Lower lobe of right lung (tissue), 2 donors: ENCODE results near the gene GSTK1. TPM values are rescaled to one million over a fixed set of nuclear protein-coding genes. Genes with fewer than 3 reads are reported as not detected.
A peak's percentile ranks its signal among the peaks of the same experiment; 100 is the strongest.

Source experiments
- ATAC-seq, 2 donors: fragments of 200-7000 bp; cut with Tn5 transposase; one replicate each; pipeline ENCODE4 v1.9.1; 2020 to 2022; ENCODE audit warnings: mild to moderate bottlenecking in 2 of 2, moderate library complexity in 2 of 2
- DNase-seq: peaks from one replicate; pipeline ENCODE4 v3.0.0-alpha.2; 2020
- H3K27ac ChIP-seq: fragments of 200-600 bp; one replicate; pipeline ENCODE4 v1.8.0; 2022
- H3K27me3 ChIP-seq: fragments of 200-600 bp; one replicate; pipeline ENCODE4 v1.8.0; 2022; ENCODE audit warnings: low read depth
- H3K36me3 ChIP-seq: fragments of 200-600 bp; one replicate; pipeline ENCODE4 v1.8.0; 2022; ENCODE audit warnings: mild to moderate bottlenecking
- H3K4me1 ChIP-seq: fragments of 200-600 bp; one replicate; pipeline ENCODE4 v1.8.0; 2022
- H3K4me3 ChIP-seq: fragments of 200-600 bp; one replicate; pipeline ENCODE4 v1.8.0; 2022; ENCODE audit warnings: mild to moderate bottlenecking
- H3K9me3 ChIP-seq: fragments of 200-600 bp; one replicate; pipeline ENCODE4 v1.8.0; 2022
- intact Hi-C: fragments of 100-400 bp; cut with DNase I; formaldehyde crosslinking; loops from one replicate; pipeline ENCODE4 v1.11.0; 2022
- total RNA-seq: library from RNA; stranded (reverse); fragmentation: NEBNext Ultra II Directional; extraction: Animal tissue kit (Norgen Biotek cat#: 25700); gene quantifications from one replicate; pipeline ENCODE4 v1.2.1, GENCODE V29; 2021
- TF ChIP-seq, protein P1 (sequence below): fragments of 200-600 bp; IDR thresholded peaks from one replicate; pipeline ENCODE4 v1.8.0; 2022; ENCODE audit warnings: antibody characterized with exemption, mild to moderate bottlenecking
- donor health status: DM: no; HTN: yes; CAD: no; lungs with severe emphysema.

The GSTK1 gene
- total RNA-seq, 1 donor from 2014 or later, result 152 TPM

DNA sequence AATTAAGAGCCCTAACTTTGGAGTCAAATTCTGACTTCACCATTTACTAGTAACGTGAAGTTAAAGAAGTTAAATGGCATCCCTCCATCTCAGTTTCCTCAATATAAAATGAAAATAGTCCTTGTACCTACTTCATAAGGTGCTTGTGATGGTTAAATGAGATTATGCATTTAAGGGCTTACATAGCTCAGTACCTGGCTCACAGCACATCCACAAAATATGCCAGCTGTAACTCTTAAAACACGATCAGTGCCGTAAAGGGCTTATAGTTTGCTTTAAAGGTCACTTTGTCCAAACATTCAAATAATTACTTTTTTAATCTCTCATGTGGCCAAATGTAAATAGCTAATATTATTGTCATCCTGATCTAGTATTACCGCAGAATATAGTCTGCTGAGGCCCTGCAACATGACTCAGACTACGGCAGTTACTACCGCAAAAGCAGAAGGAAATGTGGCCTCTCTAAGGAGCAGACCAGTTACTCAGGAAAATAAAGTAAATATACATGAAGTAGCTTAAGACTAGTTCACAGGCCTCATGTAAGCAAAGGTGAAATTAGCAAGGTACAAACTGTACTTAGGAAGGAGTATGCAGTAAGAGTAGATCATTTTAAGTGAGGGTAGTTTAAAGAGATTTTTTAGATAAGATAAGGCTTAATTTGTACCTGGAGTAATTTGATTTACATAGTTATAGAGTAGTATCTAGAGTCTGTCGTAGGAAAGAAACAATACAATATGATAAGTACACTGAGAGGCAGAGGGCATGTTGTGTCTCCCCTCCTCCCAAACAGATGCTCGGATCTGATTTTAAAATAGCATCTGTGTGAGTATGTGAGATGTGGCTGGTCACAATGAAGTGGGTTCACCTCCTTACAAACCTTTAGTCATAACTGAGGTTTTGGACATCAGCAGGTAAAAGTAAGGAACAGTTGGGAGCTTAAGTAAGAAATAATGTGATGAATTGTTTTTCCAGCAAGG, 38.0 kb downstream of the GSTK1 start:
- Histone ChIP-seq H3K27ac (peak overlapping the region; percentile 58), H3K36me3 (peaks cover 100% of the 10 kb centered on the region), H3K9me3 (no peaks in the 10 kb centered on the region), H3K4me3 (no peak overlapping the region), H3K4me1 (peaks cover 26% of the 10 kb centered on the region), H3K27me3 (no peaks in the 10 kb centered on the region)
- intact Hi-C loops, result no loop called here
- TF ChIP-seq, protein P1, sequence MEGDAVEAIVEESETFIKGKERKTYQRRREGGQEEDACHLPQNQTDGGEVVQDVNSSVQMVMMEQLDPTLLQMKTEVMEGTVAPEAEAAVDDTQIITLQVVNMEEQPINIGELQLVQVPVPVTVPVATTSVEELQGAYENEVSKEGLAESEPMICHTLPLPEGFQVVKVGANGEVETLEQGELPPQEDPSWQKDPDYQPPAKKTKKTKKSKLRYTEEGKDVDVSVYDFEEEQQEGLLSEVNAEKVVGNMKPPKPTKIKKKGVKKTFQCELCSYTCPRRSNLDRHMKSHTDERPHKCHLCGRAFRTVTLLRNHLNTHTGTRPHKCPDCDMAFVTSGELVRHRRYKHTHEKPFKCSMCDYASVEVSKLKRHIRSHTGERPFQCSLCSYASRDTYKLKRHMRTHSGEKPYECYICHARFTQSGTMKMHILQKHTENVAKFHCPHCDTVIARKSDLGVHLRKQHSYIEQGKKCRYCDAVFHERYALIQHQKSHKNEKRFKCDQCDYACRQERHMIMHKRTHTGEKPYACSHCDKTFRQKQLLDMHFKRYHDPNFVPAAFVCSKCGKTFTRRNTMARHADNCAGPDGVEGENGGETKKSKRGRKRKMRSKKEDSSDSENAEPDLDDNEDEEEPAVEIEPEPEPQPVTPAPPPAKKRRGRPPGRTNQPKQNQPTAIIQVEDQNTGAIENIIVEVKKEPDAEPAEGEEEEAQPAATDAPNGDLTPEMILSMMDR, result no peak
- DNase-seq, result no peak
- peak; percentile 91 to 96 for ATAC-seq

DNA sequence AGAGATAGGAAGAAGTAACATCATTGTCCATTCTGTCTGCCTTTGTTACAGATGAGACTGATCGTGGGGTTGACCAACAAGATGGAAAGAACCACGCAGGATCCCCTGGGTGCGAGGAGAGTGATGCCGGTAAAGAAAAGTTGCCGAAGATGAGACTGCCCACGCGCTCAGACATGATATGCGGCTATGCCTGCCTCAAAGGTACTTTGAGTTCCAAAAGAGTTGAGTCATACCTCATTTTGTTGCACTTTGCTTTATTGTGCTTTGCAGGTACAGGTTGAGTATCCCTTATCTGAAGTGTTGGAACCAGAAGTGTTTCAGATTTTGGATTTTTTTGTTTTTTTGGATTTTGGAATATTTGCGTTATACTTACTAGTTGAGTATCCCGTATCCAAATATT, 40.5 kb downstream of the GSTK1 start:
- intact Hi-C loops, result no loop called here
- DNase-seq, result no peak
- no peak overlapping the region for H3K4me3 ChIP-seq
- H3K36me3 ChIP-seq, result peaks cover 97% of the 10 kb centered on the region
- peaks cover 26% of the 10 kb centered on the region for H3K4me1 ChIP-seq
- TF ChIP-seq, protein P1, result no peak
- no peaks in the 10 kb centered on the region for H3K27me3 ChIP-seq
- H3K27ac ChIP-seq, result no peak overlapping the region
- H3K9me3 ChIP-seq, result no peaks in the 10 kb centered on the region
- ATAC-seq, result no peak

DNA sequence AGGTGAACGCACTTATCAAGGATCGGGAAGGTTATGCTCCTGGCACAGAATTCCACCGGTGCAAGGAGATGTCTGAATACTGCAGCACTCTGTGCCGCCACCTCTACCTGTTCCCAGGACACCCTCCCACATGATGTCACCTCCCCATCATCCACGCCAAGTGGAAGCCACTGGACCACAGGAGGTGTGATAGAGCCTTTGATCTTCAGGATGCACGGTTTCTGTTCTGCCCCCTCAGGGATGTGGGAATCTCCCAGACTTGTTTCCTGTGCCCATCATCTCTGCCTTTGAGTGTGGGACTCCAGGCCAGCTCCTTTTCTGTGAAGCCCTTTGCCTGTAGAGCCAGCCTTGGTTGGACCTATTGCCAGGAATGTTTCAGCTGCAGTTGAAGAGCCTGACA, 41.7 kb downstream of the GSTK1 start:
- Histone ChIP-seq H3K4me3 (no peak overlapping the region), H3K4me1 (peaks cover 24% of the 10 kb centered on the region), H3K36me3 (peaks cover 85% of the 10 kb centered on the region), H3K27ac (no peak overlapping the region), H3K9me3 (no peaks in the 10 kb centered on the region), H3K27me3 (no peaks in the 10 kb centered on the region)
- DNase-seq, result no peak
- no peak for ATAC-seq
- TF ChIP-seq, protein P1, result no peak
- intact Hi-C loops, result loop anchor here (5.0 kb wide), 1 partner anchor 63 kb away; no protein-coding TSS in a partner anchor

DNA sequence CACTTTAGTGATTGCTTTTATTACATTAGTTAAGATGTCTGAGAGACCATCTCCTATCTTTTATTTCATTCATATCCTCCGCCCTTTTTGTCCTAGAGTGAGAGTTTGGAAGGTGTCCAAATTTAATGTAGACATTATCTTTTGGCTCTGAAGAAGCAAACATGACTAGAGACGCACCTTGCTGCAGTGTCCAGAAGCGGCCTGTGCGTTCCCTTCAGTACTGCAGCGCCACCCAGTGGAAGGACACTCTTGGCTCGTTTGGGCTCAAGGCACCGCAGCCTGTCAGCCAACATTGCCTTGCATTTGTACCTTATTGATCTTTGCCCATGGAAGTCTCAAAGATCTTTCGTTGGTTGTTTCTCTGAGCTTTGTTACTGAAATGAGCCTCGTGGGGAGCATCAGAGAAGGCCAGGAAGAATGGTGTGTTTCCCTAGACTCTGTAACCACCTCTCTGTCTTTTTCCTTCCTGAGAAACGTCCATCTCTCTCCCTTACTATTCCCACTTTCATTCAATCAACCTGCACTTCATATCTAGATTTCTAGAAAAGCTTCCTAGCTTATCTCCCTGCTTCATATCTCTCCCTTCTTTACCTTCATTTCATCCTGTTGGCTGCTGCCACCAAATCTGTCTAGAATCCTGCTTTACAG, 42.3 kb downstream of the GSTK1 start:
- peaks cover 79% of the 10 kb centered on the region for H3K36me3 ChIP-seq
- ATAC-seq (peak; percentile 70 to 74), DNase-seq (peak; percentile 86)
- peaks cover 18% of the 10 kb centered on the region for H3K4me1 ChIP-seq
- no peaks in the 10 kb centered on the region for H3K9me3 ChIP-seq
- intact Hi-C loops, result loop anchor here (5.0 kb wide), 1 partner anchor 63 kb away; no protein-coding TSS in a partner anchor
- H3K27ac ChIP-seq, result no peak overlapping the region
- TF ChIP-seq, protein P1, result peak; percentile 75
- no peak overlapping the region for H3K4me3 ChIP-seq
- H3K27me3 ChIP-seq, result no peaks in the 10 kb centered on the region

DNA sequence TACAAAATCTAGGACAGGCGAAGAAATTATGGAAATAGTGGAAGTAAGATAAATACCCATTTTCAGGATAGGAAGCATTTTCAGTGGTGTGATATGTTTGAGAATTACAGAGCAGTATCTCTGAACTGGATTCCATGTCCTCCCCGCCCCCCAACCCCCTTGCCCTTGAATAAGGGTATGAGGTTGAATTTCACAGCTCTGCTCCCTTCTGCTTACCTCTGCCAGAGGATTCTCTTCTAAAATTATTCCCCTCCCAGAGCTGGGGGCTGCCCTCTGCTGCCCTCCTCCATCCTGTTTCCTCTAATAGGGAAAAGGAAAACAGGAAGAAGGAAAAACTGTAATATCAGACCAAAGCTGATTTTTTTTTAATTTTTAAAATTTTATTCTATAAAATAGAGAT, 45.4 kb downstream of the GSTK1 start:
- H3K9me3 ChIP-seq, result no peaks in the 10 kb centered on the region
- intact Hi-C loops, result loop anchor here (5.0 kb wide), 1 partner anchor 66 kb away; no protein-coding TSS in a partner anchor
- TF ChIP-seq, protein P1, result no peak
- H3K27ac ChIP-seq, result no peak overlapping the region
- H3K27me3 ChIP-seq, result no peaks in the 10 kb centered on the region
- H3K4me1 ChIP-seq, result no peaks in the 10 kb centered on the region
- ATAC-seq (no peak), DNase-seq (no peak)
- no peak overlapping the region for H3K4me3 ChIP-seq
- peaks cover 48% of the 10 kb centered on the region for H3K36me3 ChIP-seq
